Muscle layer of duodenum (tissue), 2 donors: ENCODE data around the gene ARHGAP30.
A peak's percentile ranks its signal among the peaks of the same experiment; 100 is the strongest.
"Not testable (repeated sequence)": the region's sequence is repeated elsewhere in the genome, so short reads cannot be mapped to it uniquely, and the experiment has no call there.

Experiments used
- H3K27ac ChIP-seq: one replicate; pipeline ENCODE4 v1.7.0; 2013; ENCODE audit warnings: mild to moderate bottlenecking, low read length
- H3K27me3 ChIP-seq: one replicate; pipeline ENCODE4 v1.7.0; 2013; ENCODE audit warnings: low read depth, mild to moderate bottlenecking, control low read depth, low read length
- H3K36me3 ChIP-seq, 2 donors: one replicate each; pipeline ENCODE4 v1.7.0; 2013; ENCODE audit warnings: low read length in 2 of 2, control low read depth in 1 of 2, mild to moderate bottlenecking in 1 of 2; ENCODE audit not compliant: insufficient read depth in 2 of 2, control insufficient read depth in 1 of 2
- H3K4me1 ChIP-seq, 2 donors: one replicate each; pipeline ENCODE4 v1.7.0; 2013; ENCODE audit warnings: low read length in 2 of 2, mild to moderate bottlenecking in 2 of 2, control low read depth in 1 of 2, moderate library complexity in 1 of 2; ENCODE audit not compliant: insufficient read depth in 2 of 2, control insufficient read depth in 1 of 2
- H3K4me3 ChIP-seq, 2 donors: one replicate each; pipeline ENCODE4 v1.7.0; 2013; ENCODE audit warnings: low read length in 2 of 2, low read depth in 1 of 2, mild to moderate bottlenecking in 1 of 2
- H3K9me3 ChIP-seq, 2 donors: one replicate each; pipeline ENCODE4 v1.7.0; 2013; ENCODE audit warnings: low read length in 2 of 2, control low read depth in 1 of 2, mild to moderate bottlenecking in 1 of 2; ENCODE audit not compliant: control insufficient read depth in 1 of 2
- donor health status: healthy.

The ARHGAP30 gene

GRCh38 chr1:161031874-161032273, 37.8 kb downstream of the ARHGAP30 start:
- Histone ChIP-seq H3K36me3 (no peaks in the 10 kb centered on the region), H3K27me3 (no peaks in the 10 kb centered on the region), H3K27ac (no peak overlapping the region), H3K4me1 (no peaks in the 10 kb centered on the region), H3K9me3 (no peaks in the 10 kb centered on the region), H3K4me3 (no peak overlapping the region)

GRCh38 chr1:161029466-161029865, 40.2 kb downstream of the ARHGAP30 start:
- not testable (repeated sequence) for H3K9me3 ChIP-seq, H3K27me3 ChIP-seq, H3K36me3 ChIP-seq, H3K4me3 ChIP-seq, H3K27ac ChIP-seq, H3K4me1 ChIP-seq

- not testable (repeated sequence) for H3K4me3 ChIP-seq, H3K4me1 ChIP-seq, H3K27ac ChIP-seq, H3K9me3 ChIP-seq, H3K27me3 ChIP-seq, H3K36me3 ChIP-seq
Measured at GRCh38 chr1:161026954-161027353, 42.7 kb downstream of the ARHGAP30 start.

- not testable (repeated sequence) for H3K9me3 ChIP-seq, H3K27me3 ChIP-seq, H3K36me3 ChIP-seq, H3K4me3 ChIP-seq
- H3K27ac ChIP-seq = peak overlapping the region; percentile 53
- H3K4me1 ChIP-seq = peaks cover 8 to 13% of the 10 kb centered on the region in 2 donors
Measured at GRCh38 chr1:161022432-161022831, 47.3 kb downstream of the ARHGAP30 start.

GRCh38 chr1:161021970-161022353, 47.7 kb downstream of the ARHGAP30 start:
- H3K36me3 ChIP-seq = no peaks in the 10 kb centered on the region
- peak overlapping the region; percentile 53 for H3K27ac ChIP-seq
- peaks cover 8 to 13% of the 10 kb centered on the region in 2 donors for H3K4me1 ChIP-seq
- peak overlapping the region in 1 of 2 donors; percentile 72 for H3K4me3 ChIP-seq
- H3K27me3 ChIP-seq = no peaks in the 10 kb centered on the region
- no peaks in the 10 kb centered on the region for H3K9me3 ChIP-seq

GRCh38 chr1:161021165-161021969, 48.3 kb downstream of the ARHGAP30 start:
- Histone ChIP-seq H3K4me1 (peaks cover 8 to 13% of the 10 kb centered on the region in 2 donors), H3K36me3 (no peaks in the 10 kb centered on the region), H3K9me3 (no peaks in the 10 kb centered on the region), H3K4me3 (peak overlapping the region; percentile 72 to 73), H3K27me3 (no peaks in the 10 kb centered on the region), H3K27ac (peak overlapping the region; percentile 53)

GRCh38 chr1:161020509-161021164, 49.1 kb downstream of the ARHGAP30 start, which contains the start of gene F11R:
TSS of gene F11R (minus strand) at chr1:161021152. CDS start at chr1:161021073, 79 bp downstream.
- no peaks in the 10 kb centered on the region for H3K9me3 ChIP-seq
- peaks cover 8 to 13% of the 10 kb centered on the region in 2 donors for H3K4me1 ChIP-seq
- H3K27ac ChIP-seq = peak within 1 kb of the TSS; percentile 87
- no peaks in the 10 kb centered on the region for H3K27me3 ChIP-seq
- peak within 1 kb of the TSS; percentile 72 to 73 for H3K4me3 ChIP-seq
- no peaks in the 10 kb centered on the region for H3K36me3 ChIP-seq

- Histone ChIP-seq H3K4me3 (peak overlapping the region; percentile 72 to 73), H3K27ac (peak overlapping the region; percentile 87), H3K36me3 (no peaks in the 10 kb centered on the region), H3K9me3 (no peaks in the 10 kb centered on the region), H3K4me1 (peaks cover 8 to 13% of the 10 kb centered on the region in 2 donors), H3K27me3 (no peaks in the 10 kb centered on the region)
Measured at GRCh38 chr1:161019751-161020495, 49.8 kb downstream of the ARHGAP30 start.

GRCh38 chr1:161019111-161019660, 50.5 kb downstream of the ARHGAP30 start:
- H3K27me3 ChIP-seq, H3K36me3 ChIP-seq, H3K9me3 ChIP-seq: not testable (repeated sequence)
- peak overlapping the region in 1 of 2 donors; percentile 73 for H3K4me3 ChIP-seq
- H3K27ac ChIP-seq = peak overlapping the region; percentile 87
- H3K4me1 ChIP-seq = peaks cover 10 to 13% of the 10 kb centered on the region in 2 donors

GRCh38 chr1:161018631-161018930, 51.1 kb downstream of the ARHGAP30 start:
- Histone ChIP-seq H3K27me3 (no peaks in the 10 kb centered on the region), H3K27ac (peak overlapping the region; percentile 14), H3K9me3 (no peaks in the 10 kb centered on the region), H3K4me3 (no peak overlapping the region), H3K36me3 (no peaks in the 10 kb centered on the region), H3K4me1 (peaks cover 12 to 13% of the 10 kb centered on the region in 2 donors)
